Activated T-helper 17 cell treated with anti-CD3 and anti-CD28 coated beads, Interleukin-2, amount 50 U/mL, for 72 hours (primary cell): ENCODE results near the gene FAM47C. TPM values are rescaled to one million over a fixed set of nuclear protein-coding genes. Genes with fewer than 3 reads are reported as not detected.
"Not testable (repeated sequence)": the region's sequence is repeated elsewhere in the genome, so short reads cannot be mapped to it uniquely, and the experiment has no call there.

ENCODE experiments used
- ATAC-seq: fragments of 150-1000 bp; cut with Tn5 transposase; replicated peaks from 2 replicates; pipeline ENCODE4 v1.10.0; 2021; ENCODE audit warnings: mild to moderate bottlenecking, moderate library complexity
- H3K27ac Mint-ChIP-seq: one replicate; pipeline ENCODE4 v1.8.0; 2022; ENCODE audit warnings: mixed read lengths
- H3K27me3 Mint-ChIP-seq: one replicate; pipeline ENCODE4 v1.8.0; 2022; ENCODE audit warnings: mixed read lengths
- H3K36me3 Mint-ChIP-seq: one replicate; pipeline ENCODE4 v1.8.0; 2022; ENCODE audit warnings: low read depth, mild to moderate bottlenecking, mixed read lengths
- H3K4me1 Mint-ChIP-seq: one replicate; pipeline ENCODE4 v1.8.0; 2022; ENCODE audit warnings: mixed read lengths
- H3K4me3 Mint-ChIP-seq: one replicate; pipeline ENCODE4 v1.8.0; 2022; ENCODE audit warnings: mild to moderate bottlenecking, mixed read lengths
- H3K9me3 Mint-ChIP-seq: one replicate; pipeline ENCODE4 v1.8.0; 2022; ENCODE audit warnings: mixed read lengths
- total RNA-seq, 2 donors: library from RNA; stranded (reverse); gene quantifications; one replicate each; pipeline ENCODE4 v1.2.3, GENCODE V29; 2022

The FAM47C gene
- total RNA-seq = not detected

- H3K4me3 Mint-ChIP-seq, H3K27ac Mint-ChIP-seq, H3K27me3 Mint-ChIP-seq, H3K9me3 Mint-ChIP-seq, ATAC-seq, H3K36me3 Mint-ChIP-seq, H3K4me1 Mint-ChIP-seq: not testable (repeated sequence)
Observed at GRCh38 chrX:37008182-37008581, at the start of gene FAM47C. FAM47C (plus strand) TSS chrX:37008366; CDS start chrX:37008411, 45 bp downstream.

- Mint-ChIP-seq H3K27me3 (peaks cover 10% of the 10 kb centered on the region), H3K27ac (no peak overlapping the region), H3K4me3 (no peak overlapping the region), H3K4me1 (no peaks in the 10 kb centered on the region), H3K36me3 (no peaks in the 10 kb centered on the region), H3K9me3 (no peaks in the 10 kb centered on the region)
- ATAC-seq = no peak
Observed at GRCh38 chrX:36961590-36961989, 46.6 kb upstream of the FAM47C start.

GRCh38 chrX:36963069-36963808 is 44.9 kb upstream of the FAM47C start:
- H3K9me3 Mint-ChIP-seq = no peaks in the 10 kb centered on the region
- peaks cover 7% of the 10 kb centered on the region for H3K27me3 Mint-ChIP-seq
- H3K4me3 Mint-ChIP-seq = no peak overlapping the region
- no peak for ATAC-seq
- no peaks in the 10 kb centered on the region for H3K36me3 Mint-ChIP-seq
- no peaks in the 10 kb centered on the region for H3K4me1 Mint-ChIP-seq
- H3K27ac Mint-ChIP-seq = no peak overlapping the region

- H3K27ac Mint-ChIP-seq = no peak overlapping the region
- ATAC-seq = no peak
- H3K4me3 Mint-ChIP-seq = no peak overlapping the region
- no peaks in the 10 kb centered on the region for H3K9me3 Mint-ChIP-seq
- H3K27me3 Mint-ChIP-seq = peaks cover 3% of the 10 kb centered on the region
- no peaks in the 10 kb centered on the region for H3K4me1 Mint-ChIP-seq
- no peaks in the 10 kb centered on the region for H3K36me3 Mint-ChIP-seq
Observed at GRCh38 chrX:36963852-36964251, 44.3 kb upstream of the FAM47C start.

GRCh38 chrX:36973575-36973974 is 34.6 kb upstream of the FAM47C start:
- Mint-ChIP-seq H3K27ac (no peak overlapping the region), H3K9me3 (no peaks in the 10 kb centered on the region), H3K4me3 (no peak overlapping the region)

GRCh38 chrX:36974911-36975310 is 33.3 kb upstream of the FAM47C start:
- H3K36me3 Mint-ChIP-seq = no peaks in the 10 kb centered on the region
- H3K4me3 Mint-ChIP-seq = no peak overlapping the region
- no peaks in the 10 kb centered on the region for H3K4me1 Mint-ChIP-seq
- H3K27ac Mint-ChIP-seq = no peak overlapping the region
- no peaks in the 10 kb centered on the region for H3K27me3 Mint-ChIP-seq
- ATAC-seq = no peak
- H3K9me3 Mint-ChIP-seq = no peaks in the 10 kb centered on the region

More at GRCh38 chrX:36973575-36973974, 34.6 kb upstream of the FAM47C start:
- Mint-ChIP-seq H3K36me3 (no peaks in the 10 kb centered on the region), H3K4me1 (no peaks in the 10 kb centered on the region), H3K27me3 (no peaks in the 10 kb centered on the region)
- ATAC-seq = no peak

- Mint-ChIP-seq H3K27ac (no peak overlapping the region), H3K4me3 (no peak overlapping the region), H3K9me3 (no peaks in the 10 kb centered on the region), H3K36me3 (no peaks in the 10 kb centered on the region), H3K27me3 (peaks cover 5% of the 10 kb centered on the region), H3K4me1 (no peaks in the 10 kb centered on the region)
- no peak for ATAC-seq
Observed at GRCh38 chrX:36978886-36979285, 29.3 kb upstream of the FAM47C start.

- no peak for ATAC-seq
- Mint-ChIP-seq H3K27ac (no peak overlapping the region), H3K27me3 (peaks cover 9% of the 10 kb centered on the region), H3K4me3 (no peak overlapping the region), H3K9me3 (no peaks in the 10 kb centered on the region), H3K4me1 (no peaks in the 10 kb centered on the region), H3K36me3 (no peaks in the 10 kb centered on the region)
Observed at GRCh38 chrX:36983831-36984230, 24.3 kb upstream of the FAM47C start.

- H3K27me3 Mint-ChIP-seq, H3K9me3 Mint-ChIP-seq, ATAC-seq, H3K36me3 Mint-ChIP-seq, H3K27ac Mint-ChIP-seq, H3K4me1 Mint-ChIP-seq: not testable (repeated sequence)
- peak overlapping the region; percentile 27 for H3K4me3 Mint-ChIP-seq
Observed at GRCh38 chrX:36985416-36986209, 22.6 kb upstream of the FAM47C start.

GRCh38 chrX:36986231-36986630 is 21.9 kb upstream of the FAM47C start:
- Mint-ChIP-seq H3K36me3 (no peaks in the 10 kb centered on the region), H3K27me3 (peaks cover 9% of the 10 kb centered on the region), H3K4me1 (no peaks in the 10 kb centered on the region), H3K27ac (no peak overlapping the region), H3K4me3 (no peak overlapping the region), H3K9me3 (no peaks in the 10 kb centered on the region)
- ATAC-seq = no peak

GRCh38 chrX:36987212-36987611 is 21.0 kb upstream of the FAM47C start:
- not testable (repeated sequence) for H3K9me3 Mint-ChIP-seq, ATAC-seq, H3K4me3 Mint-ChIP-seq, H3K4me1 Mint-ChIP-seq, H3K36me3 Mint-ChIP-seq, H3K27ac Mint-ChIP-seq
- H3K27me3 Mint-ChIP-seq = peaks cover 13% of the 10 kb centered on the region

GRCh38 chrX:37000140-37000539 is 8.0 kb upstream of the FAM47C start:
- H3K4me3 Mint-ChIP-seq = no peak overlapping the region
- no peak overlapping the region for H3K27ac Mint-ChIP-seq
- ATAC-seq = no peak
- no peaks in the 10 kb centered on the region for H3K4me1 Mint-ChIP-seq
- no peaks in the 10 kb centered on the region for H3K27me3 Mint-ChIP-seq
- H3K9me3 Mint-ChIP-seq = no peaks in the 10 kb centered on the region
- H3K36me3 Mint-ChIP-seq = no peaks in the 10 kb centered on the region

GRCh38 chrX:37010496-37010895 is 2.3 kb downstream of the FAM47C start:
- Mint-ChIP-seq H3K4me1 (no peaks in the 10 kb centered on the region), H3K36me3 (no peaks in the 10 kb centered on the region), H3K27me3 (no peaks in the 10 kb centered on the region), H3K27ac (no peak overlapping the region), H3K4me3 (no peak overlapping the region), H3K9me3 (no peaks in the 10 kb centered on the region)
- no peak for ATAC-seq

GRCh38 chrX:37034260-37034659 is 26.1 kb downstream of the FAM47C start:
- not testable (repeated sequence) for H3K27ac Mint-ChIP-seq, ATAC-seq, H3K27me3 Mint-ChIP-seq, H3K9me3 Mint-ChIP-seq, H3K4me1 Mint-ChIP-seq, H3K36me3 Mint-ChIP-seq, H3K4me3 Mint-ChIP-seq

GRCh38 chrX:37036674-37037220 is 28.6 kb downstream of the FAM47C start:
- not testable (repeated sequence) for H3K4me3 Mint-ChIP-seq, ATAC-seq, H3K9me3 Mint-ChIP-seq, H3K4me1 Mint-ChIP-seq, H3K36me3 Mint-ChIP-seq, H3K27ac Mint-ChIP-seq, H3K27me3 Mint-ChIP-seq
